ENCODE results near the gene KRTAP11-1.

DNA sequence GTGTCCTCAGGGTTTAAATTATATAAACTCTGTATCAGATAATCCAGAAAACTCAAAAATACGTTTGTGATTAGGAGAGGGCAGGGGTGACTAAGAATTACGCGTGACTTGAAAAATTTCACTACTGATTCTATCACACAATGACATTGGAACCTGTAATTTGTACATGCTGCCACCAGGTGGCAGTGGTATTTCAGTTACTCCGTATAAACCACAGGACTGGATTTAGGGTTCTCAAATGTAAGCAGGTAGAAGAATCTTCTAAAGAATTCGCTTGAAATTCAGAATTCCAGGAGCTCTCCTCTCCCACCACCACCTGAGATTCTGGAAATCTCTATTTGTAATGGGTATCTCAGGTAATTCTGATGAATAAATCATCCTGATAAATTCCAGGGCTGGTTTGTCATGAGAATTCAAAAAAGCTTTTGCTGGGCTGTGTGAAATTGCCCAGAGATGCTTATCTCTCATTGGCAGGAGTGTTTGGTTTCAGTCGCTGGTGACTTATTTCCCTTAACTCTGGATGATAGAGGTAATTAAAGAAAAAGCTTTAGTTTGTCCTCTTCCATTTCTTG, 50.1 kb downstream of the KRTAP11-1 start:
- TF ChIP-seq, protein P1, sequence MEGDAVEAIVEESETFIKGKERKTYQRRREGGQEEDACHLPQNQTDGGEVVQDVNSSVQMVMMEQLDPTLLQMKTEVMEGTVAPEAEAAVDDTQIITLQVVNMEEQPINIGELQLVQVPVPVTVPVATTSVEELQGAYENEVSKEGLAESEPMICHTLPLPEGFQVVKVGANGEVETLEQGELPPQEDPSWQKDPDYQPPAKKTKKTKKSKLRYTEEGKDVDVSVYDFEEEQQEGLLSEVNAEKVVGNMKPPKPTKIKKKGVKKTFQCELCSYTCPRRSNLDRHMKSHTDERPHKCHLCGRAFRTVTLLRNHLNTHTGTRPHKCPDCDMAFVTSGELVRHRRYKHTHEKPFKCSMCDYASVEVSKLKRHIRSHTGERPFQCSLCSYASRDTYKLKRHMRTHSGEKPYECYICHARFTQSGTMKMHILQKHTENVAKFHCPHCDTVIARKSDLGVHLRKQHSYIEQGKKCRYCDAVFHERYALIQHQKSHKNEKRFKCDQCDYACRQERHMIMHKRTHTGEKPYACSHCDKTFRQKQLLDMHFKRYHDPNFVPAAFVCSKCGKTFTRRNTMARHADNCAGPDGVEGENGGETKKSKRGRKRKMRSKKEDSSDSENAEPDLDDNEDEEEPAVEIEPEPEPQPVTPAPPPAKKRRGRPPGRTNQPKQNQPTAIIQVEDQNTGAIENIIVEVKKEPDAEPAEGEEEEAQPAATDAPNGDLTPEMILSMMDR (IDR thresholded peaks at IDR 0.05; ENCODE audit: insufficient read depth, low read length), result peak; percentile 18
- TF ChIP-seq GABPA (IDR thresholded peaks at IDR 0.05; ENCODE audit: low read depth), result no peak

Data from HL-60 (cell line).